ENCODE data around the gene SFXN2.
"Not testable (repeated sequence)": the region's sequence is repeated elsewhere in the genome, so short reads cannot be mapped to it uniquely, and the experiment has no call there.

Gene SFXN2, protein sequence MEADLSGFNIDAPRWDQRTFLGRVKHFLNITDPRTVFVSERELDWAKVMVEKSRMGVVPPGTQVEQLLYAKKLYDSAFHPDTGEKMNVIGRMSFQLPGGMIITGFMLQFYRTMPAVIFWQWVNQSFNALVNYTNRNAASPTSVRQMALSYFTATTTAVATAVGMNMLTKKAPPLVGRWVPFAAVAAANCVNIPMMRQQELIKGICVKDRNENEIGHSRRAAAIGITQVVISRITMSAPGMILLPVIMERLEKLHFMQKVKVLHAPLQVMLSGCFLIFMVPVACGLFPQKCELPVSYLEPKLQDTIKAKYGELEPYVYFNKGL

DNA sequence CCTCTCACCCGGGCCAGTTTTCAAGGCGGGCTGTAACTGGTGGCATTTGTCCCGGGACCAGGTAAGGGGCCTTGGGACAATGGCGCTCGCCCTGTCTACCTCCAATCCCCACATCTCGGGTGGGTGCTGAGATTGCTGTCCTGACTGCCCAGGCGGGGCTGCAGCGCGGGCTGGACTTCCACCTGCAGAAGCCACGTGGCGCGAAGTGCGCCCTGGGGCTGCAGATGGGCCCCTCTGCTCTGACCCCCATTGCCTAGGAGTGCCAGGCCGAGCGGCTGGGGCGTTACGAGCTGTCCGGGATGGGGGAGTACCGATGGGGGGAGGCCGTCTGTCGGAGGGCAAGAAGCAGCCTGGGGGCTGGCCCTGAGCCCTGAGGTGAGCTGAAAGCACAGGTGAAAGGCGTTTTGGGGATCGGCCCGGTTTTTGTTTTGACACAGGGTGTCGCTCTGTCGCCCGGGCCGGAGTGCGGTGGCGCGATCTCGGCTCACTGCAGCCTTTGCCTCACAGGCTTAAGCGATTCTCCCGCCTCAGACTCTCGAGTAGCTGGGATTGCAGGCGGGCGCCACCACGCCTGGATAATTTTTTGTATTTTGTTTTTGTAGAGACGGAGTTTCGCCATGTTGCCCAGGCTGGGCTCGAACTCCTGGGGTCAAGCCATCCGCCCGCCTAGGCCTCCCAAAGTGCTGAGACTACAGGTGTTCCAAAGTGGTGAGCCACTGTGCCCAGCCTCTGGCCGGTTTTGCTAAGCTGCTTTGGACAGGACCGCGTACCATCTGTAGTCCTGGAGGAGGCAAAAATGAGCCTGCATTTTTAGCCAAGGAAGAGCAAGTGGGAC, at the start of gene SFXN2:
Gene SFXN2 (plus strand): TSS at position 16 of the 835 bp plus-strand sequence. CDS start 12,001 bp downstream, outside the sequence.
- DNase-seq, result peak; percentile 31

DNA sequence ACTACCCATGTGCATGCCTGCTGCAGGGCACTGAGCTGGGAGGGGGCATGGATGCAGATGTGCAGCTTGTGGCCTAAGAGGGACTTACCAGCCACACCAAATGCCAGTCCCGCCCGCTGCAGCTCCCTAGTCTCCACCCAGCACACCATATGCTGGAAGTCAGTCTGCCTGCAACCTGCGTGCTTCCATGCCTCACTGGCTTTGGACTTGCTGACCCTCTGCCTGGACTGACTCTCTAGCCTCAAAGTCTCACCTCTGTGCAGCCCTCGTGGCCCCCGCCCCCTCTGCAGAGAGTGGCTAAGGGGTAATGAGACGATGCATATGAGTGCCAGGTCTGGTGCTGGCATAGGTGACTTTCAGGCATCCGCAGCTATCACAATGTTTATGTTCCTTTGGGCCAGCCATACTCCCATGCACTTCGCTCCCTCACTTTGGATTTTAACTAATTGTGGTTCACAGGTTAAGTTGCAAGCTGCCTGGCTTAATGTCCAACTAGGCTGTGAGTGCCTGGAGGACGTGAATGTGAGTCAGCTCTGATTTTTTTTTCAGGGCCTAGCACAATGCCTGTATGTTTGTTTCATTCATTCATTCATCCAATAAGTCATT, 48.4 kb upstream of the SFXN2 start:
- DNase-seq, result no peak

DNA sequence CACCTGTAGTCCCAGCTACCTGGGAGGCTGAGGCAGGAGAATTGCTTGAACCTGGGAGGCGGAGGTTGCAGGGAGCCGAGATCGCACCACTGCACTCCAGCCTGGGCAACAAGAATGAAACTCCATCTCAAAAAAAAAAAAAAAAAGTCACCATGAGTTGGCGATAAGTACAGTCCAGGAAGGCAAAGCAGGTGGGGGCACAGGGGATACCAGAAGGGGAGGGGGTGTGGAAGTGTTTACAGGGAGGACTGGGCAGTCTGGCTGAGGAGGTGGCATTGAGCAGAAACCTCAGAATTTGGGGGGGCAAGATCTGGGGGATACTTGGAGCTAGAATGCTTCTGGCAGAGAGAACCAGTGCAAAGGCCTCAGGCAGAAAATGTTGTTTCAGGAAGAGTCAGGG, 47.0 kb upstream of the SFXN2 start:
- not testable (repeated sequence) for DNase-seq

DNA sequence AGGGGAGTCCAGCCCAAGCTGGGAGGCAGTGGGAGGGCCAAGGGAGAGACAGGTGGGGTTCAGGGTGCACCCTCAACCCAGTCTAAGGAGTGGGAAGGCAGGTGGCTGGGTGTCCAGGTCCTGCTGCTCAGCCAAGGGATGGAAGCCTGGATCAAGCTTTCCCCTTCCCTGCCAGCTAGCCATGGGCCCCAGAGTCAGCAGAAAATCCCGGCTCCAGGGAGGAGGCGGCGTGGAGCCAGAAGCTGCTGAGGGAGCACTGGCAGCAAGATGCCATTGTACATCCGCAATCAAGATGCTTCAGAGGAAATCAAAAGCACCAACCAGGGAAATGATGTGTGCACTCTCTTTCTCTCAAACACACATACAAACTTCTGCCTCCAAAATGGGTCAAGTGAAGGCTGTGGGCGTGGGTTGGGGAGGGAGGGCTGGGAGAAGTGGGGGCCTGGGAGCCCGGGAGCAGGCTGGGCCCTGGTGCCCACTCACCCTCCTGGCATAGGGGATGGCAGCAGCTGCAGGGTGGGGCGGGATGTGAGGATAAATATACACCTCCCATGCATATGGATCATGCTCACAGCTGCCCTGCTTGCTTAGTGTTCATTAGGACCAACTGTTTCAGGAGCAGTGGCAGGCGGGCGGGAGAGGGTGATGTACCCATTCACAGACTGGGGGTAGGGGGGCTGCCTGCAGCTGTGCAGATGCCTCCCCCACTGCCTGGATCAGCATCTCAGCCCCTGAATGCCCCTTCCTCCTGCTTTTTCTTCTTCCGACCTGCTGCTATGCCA, 45.9 kb upstream of the SFXN2 start:
- no peak for DNase-seq

DNA sequence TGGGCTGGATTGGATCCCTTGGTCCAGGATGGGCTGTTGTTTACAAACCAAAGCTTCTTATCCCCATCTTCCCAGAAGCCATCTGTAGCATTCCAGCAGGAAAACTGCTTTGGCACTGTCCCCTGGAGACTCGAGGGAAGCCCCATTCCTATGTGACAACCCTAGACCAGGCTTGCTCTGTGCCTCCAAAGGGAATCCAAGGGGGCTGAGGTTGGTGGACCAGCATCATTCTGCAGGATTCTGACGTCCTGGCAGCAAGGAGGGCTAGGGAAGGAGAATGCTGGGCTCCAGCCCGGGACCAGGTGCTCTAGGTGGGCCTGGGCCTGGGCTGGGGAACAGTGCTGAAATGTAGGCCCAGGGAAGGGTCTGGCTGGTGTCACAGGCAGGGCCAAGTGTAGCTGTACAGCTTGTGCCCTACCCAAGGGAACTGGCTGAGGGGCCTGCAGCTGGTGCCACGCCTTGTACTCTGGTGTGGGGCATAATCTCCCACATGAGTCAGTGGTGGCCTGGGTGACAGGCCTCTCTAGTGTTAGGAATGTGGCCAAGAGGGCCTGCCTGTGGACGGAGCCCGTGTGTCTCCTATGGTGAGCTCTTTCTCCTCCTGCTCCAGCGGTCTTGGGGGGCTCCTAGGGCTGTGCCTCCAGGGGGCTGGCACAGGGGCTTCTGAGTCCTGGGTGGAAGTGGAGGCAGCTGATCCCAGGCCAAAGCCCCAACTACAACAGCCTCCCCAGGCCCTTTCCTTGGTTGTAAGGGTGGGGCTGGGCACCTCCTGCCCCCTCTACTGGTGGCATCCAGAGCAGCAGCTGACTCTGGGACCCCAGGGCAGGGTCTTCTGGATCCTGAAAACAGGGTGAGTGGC, 45.0 kb upstream of the SFXN2 start:
- no peak for DNase-seq

DNA sequence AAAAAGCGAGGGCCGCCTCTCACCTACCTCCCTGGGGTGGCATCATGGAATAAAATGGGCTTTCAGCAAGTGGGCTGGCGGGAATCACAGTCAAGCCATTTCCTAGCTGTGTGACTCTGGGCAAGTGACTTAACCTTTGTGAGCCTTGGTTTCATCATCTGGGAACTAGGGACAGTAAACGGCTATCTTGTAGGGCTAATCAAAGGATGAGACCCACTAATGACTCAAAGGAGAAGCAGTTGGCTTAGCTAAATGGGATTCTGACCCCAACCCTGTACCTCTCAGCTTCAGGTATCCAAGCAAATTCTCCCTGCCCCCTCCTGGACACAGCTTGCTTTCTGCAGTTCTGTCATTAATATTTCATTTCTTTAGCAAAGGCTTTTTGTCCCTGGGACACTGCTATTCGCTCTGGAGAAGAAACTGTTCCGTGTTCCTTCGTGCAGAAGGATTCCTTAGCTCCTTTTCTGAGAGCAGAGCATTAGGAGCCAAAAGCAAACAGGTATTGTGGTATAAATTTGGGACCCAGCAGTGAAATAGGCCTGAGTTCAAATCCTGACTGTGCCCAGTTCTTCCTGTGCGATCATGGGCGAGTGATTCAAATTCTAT, 44.3 kb upstream of the SFXN2 start:
- DNase-seq, result no peak

DNA sequence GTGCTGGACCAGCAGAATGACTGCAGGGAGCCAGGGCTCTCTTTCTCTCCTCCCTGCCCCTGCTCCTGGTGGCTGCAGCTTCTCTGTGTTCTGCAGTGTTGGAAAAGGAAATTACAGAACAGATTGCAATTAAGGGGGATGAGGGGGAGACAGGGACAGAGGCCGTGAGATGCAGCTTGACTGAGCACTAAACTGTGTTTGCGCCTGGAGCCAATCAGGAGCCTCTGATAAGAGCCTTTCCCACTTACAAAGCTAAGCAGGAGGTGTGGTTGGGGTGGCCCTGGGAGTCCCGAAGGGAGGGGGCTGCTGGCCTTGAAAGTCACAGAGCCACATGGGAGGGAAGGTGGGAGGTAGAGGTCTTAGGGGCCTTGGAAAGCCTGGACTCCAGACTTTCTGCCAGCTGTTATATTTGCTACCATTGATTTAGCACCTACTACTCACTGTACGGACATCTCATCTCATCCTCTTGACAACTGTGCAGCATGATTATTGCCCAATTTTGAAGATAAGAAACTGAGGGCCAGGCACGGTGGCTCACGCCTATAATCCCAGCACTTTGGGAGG, 43.5 kb upstream of the SFXN2 start:
- no peak for DNase-seq

DNA sequence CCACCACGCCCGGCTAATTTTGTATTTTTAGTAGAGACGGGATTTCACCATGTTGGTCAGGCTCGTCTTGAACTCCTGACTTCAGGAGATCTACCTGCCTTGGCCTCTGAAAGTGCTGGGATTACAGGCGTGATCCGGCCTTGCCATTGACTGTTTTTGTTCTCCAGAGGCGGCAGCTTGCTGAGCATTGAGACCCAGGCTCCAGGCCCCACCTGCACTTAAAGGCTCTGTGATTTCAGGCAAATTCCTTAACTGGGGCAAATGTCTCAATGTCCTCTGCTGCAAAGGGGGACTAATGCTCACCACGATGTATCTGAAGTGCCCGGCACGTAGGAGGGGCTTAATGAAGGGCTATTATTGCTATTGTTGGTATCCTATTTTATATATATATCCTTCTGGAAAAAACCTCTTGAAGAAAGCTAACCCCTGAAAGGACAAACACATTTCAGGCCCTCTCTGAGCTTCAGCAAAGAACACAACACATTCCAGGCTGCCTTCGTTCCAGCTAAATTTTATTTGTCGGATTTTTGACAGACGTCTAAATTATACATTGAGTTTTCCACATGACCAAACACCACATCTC, 41.1 kb upstream of the SFXN2 start:
- DNase-seq, result no peak

DNA sequence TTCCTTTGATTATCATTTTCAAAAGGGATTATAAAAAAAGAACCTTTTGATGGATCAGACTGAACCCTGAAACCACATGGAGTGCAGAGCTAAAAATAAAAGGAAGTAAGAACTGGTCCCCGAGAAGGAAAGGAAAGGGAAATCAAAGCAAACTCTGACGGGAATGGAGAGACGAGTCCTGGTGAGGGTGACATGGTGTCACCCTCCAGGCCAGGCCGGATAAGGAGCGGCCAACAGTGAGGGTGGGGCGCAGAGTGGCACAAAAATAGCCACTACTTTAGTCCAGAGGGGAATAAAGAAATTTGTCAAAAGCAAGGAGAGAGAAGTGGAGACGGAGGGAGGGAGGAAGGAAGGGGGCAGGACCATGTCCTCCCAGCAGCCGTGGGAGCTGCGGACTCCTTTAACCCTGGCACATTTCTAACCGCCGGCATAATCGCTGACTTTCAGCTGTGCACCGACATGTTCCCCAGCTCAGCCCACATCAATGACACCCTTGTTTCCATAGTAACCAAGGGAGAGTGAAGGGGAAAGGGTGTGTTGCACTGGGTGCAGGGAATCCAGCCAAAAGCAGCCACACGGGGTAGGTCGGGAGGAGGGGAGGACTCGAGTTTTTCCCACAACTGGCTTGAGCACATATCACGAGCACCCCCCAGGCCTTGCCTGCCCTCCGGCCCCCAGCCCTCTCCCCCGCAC, 40.5 kb upstream of the SFXN2 start:
- peak; percentile 44 for DNase-seq

DNA sequence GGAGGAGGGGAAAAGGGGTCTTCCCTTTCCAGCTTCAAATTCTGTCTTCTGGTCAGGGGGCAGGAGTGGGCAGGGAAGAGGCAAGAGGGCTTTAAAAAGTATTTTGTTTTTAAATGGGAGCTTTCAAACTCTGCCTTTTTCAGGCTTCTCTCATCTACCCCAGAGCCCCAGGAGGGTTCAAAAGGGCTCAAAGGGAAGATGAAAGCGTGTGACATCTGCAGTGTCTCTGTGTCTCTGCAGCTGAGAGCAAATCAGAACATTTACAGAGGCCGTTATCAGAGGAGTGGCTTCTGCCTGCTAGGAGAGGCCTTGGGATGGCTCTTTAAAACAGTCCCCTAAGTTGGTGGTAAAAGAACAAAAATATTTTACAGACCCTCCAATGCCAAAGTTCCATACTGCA, 39.9 kb upstream of the SFXN2 start:
- DNase-seq, result peak; percentile 7

DNA sequence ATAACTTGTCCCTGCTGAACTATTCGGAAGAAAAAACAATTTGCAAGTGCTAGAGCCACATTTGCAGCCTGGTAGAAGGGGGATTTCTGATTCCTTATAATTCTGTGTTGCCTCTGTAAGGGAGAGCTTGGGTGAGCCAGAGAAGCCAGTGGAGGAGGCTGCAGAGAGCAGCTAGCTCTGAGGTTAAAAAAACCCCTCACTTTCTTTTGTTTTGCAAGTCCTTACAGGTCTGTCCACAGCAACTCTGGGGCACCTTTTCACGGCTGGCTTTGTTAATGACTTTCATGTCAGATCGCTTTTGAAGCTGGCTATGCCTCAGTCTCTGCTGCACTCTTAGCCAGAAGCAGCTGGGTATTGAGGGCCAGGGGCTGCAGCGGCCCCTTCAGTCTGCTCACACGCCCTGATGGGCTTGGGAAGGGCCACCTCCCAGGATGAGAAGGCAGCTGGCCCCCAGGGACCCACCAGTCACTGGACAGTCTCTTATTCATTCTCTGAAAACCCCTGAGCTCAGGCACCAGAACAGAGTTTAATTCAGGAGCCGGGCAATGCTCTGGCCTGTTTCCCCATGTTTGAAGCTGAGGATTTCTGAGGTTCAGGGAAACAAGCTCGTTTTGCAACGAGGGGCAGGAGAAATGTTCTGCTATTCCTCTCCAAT, 39.3 kb upstream of the SFXN2 start:
- peak; percentile 12 for DNase-seq

DNA sequence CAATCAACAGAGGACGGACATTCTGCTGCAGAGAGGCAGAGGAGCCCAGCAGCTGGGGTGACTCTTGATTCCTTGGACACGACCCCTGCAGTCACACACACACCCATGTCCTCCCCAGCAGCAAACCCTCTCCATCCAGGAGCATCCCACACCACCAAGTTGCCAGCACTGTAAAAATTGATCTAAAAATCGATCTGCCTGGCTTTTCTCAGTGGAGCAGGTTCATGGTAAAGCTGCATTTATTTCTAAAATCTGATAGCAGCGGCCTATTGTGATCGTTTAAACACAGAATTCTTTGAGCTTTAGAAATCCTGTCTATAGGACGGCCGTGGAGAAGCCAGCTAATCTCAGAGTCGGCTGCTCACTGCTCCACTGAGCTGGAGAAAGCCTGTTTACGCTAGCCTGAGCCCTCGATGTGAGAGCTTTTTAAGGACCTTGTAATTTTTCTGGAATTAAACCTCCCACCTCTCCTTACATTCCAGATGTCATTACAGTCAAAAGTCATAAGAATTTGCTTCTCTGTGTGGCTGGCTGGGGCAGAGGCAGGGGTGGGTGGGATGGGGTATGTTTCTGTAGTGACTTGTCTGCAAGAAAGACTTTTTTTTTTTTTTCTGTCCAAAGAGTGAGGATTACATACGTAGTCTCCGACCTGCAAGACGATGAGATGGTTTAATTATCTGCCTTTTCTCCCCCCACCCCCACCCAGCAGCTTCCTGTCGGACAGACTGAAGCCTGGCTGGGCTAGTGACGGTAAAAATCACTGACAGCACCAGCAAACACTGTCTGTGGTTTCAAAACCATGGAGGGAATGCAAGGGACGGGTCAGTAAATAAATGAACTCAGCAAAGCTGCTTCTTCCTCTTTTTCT, 38.5 kb upstream of the SFXN2 start:
- no peak for DNase-seq

DNA sequence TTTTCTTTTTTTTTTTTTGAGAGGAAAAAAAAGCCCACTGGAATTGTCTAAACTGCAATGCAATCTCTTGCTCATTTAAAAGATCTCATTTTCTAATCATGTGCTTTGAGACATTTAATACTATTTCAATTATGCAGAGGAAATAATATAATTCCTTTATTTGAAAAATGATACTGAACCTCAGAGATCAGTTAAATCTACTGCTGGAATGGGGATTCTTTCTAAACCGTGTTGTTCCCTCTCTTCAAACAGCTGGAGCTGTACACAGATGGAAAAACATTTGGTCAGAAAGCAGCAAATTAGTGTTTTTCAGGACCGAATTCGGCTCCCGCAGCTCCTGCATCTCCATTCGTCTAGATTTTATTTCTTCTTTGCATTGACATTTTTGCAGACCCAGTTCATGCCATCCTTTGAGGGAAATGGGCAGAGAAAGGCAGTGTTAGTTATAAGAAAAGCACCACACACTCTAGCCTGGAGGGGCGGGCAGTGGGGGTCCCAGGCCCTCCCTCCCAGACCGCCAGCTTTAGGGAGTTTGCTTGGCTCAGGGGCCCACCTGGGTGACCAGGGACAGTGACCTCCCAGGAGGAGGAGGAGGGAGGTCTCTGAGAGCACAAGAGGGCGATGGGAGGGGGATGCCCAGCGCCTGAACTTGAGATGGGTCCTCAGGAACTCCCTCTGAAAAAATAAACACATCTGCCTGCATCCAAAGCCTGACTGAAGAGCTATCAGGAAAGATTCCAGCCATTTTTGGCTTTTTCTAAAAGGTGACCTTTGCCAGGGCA, 37.7 kb upstream of the SFXN2 start:
- no peak for DNase-seq

DNA sequence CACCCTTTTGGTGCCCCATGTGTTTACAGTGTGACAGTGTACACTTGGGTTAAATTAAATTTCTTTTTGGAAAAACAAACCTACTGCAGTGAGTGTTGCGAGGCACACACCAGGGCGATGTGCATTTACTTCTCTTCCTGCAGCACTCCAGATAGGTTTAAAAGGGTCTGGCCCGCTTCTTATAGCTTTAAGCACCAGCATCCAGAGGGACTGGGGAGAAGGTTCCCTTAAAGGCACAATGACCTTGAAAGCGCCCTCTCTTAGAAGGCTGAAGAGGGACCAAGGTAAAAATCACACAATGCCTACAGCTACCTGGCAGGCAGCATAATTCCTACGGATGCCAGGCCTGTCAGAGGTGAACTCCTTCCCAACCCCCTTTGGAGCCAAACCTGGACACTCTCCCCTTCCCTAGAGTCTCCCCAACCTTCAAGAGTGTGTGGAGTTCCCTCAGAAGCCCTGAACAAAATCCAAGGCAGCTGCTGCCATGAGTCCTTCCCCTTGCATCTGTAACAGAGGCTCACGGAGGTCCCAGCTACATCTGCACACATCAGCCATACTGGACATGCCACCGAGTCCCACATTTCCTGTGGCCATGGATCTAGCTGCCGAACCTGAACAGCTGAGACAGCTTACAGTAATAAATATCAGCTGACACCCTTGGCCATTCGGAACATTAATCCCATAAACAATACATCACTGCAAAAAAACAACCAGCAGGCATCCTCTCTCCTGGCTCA, 36.9 kb upstream of the SFXN2 start:
- no peak for DNase-seq

DNA sequence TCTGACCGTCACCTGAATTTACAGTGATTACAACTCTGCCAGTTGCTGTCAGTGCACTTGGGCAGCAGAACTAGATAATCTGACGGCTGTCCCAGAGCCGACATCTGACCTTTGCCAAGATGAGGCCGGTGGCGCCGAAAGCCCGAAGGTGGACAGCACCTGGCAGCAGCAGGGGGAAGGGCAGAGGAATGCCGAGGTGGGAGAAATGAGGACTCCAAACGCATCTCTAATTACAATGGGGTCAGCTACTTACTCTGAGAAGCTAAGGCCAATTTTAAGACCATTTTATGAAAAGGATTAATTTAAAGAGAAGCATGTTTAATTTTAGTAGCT, 36.4 kb upstream of the SFXN2 start:
- DNase-seq, result no peak

DNA sequence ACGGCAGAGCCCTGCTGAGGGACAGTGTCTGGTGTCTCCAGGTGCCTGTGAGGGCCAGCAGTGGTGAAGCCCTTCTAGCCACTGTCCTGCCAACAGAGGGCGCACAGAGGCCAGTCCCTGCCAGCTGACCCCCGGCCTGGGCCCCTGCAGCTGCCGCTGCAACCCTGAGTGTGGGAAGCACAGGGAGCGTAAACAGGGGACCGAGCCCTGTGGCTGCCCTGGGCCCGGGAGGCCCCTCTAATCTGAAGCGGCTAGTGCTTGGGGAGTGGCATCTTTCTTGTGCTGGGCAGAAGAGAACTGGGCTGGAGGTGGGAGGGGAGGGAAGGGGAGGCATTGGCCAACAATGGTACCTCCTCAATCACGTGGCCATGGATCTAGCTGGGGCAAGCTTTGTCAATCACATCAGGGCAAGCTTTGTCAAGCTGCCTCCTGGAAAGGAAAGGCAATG, 35.6 kb upstream of the SFXN2 start:
- peak; percentile 72 for DNase-seq

DNA sequence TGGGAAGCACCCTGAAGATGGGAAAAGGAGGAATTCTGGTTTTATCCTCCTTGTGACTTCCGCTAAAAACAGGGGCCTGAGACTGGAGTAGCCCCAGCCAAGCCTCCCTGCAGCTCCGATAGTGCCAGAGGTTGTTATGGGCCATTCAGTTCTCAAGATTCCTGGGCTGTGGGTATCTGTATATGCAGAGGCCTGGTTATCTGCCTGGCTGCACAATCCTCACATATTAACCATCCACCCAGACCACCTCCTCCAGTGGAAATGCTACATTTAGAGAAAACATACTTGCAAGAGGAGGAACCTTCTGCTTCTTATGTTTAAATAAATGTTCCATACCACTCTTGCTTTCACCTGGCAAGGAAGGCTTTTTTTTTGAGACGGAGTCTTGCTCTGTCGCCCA, 34.8 kb upstream of the SFXN2 start:
- DNase-seq, result no peak
